HUDEP-2 (cell line): Measurements from ENCODE around the gene HSD11B2.
"Not testable (repeated sequence)": the region's sequence is repeated elsewhere in the genome, so short reads cannot be mapped to it uniquely, and the experiment has no call there.

Experiments used
- DNase-seq, 76 experiments: peaks; one replicate each; lab custom pipeline; 2025; ENCODE audit not compliant: unreplicated experiment in 76 of 76; lab: John Stamatoyannopoulos, UW

Gene HSD11B2

GRCh38 chr16:67413978-67414911 lies 16.7 kb upstream of the HSD11B2 start:
- no peak for DNase-seq

DNA sequence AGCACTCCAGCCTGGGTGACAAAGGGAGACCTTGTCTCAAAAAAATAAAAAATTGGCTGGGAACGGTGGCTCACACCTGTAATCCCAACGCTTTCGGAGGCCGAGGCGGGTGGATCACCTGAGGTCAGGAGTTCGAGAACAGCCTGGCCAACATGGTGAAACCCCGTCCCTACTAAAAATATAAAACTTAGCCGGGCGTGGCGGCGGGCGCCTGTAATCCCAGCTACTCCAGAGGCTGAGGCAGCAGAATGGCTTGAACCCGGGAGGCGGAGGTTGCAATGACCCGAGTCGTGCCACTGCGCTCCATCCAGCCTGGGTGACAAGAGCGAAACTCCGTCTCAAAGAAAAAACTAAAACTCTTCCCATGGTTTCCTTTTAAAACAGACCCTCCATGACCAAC lies 15.5 kb upstream of the HSD11B2 start:
- DNase-seq: not testable (repeated sequence)

GRCh38 chr16:67415872-67416793 lies 14.8 kb upstream of the HSD11B2 start, which contains the start of gene ZDHHC1:
ZDHHC1 (minus strand) TSS chr16:67416477; CDS start chr16:67407775, 8,702 bp downstream.
- peak in 2 of 76 experiments; percentile 10 to 21 for DNase-seq

DNA sequence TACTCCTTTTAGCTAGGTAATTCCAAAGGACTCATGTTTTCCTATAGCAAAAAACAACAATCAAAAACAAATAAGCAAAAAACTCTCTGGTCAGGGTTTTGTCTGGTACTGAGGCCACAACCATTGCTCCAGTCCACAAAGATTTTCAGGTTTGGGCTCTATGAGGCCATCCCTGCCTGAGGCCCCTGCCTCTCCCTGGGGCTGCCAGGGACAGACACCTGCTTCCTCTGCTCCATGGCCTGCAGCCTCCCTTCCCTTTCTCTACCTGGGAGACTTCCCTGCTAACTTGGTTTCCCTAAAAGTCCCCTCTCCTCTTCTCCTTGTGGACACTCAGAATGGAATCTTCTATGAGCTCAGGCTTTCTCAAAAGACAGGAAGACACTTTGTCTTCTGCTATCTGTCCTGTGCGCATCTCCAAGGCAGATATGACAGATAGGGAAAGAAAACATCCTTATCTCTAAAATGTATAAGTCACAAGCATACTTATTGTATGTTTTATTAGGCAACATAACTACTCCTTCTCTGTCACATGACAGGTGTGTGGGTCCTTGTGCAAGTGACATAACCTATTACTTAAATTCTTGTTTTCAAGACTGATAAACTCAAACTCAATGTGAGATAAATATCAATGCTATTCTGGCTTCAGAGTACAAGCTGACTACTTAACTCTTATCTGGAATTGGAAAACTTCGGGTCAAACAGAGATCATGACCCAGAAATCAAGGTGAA lies 13.4 kb upstream of the HSD11B2 start:
- DNase-seq: no peak

- no peak for DNase-seq
Measured at GRCh38 chr16:67419502-67419901, 11.4 kb upstream of the HSD11B2 start.

DNA sequence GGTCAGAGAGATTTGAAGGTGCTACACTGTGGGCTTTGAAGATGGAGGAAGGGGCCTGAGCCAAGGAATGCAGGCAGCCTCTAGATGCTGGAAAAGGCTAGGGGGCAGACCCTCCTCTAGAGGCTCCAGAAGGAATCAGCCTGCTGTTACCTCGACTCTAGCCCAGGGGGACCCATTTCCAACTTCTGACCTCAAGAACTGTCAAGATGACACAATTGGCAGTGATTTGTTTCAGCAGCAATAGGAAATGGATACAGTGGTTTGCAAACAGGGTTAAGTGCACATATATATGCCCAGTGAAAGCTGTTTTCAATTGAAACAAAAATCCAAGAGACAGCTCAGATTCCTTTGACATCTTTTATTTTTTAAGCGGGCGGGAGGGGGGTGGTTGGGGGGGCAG lies 11.0 kb upstream of the HSD11B2 start:
- no peak for DNase-seq

- DNase-seq: no peak
Measured at GRCh38 chr16:67421030-67421429, 9.9 kb upstream of the HSD11B2 start.

GRCh38 chr16:67423015-67423414 lies 7.9 kb upstream of the HSD11B2 start:
- no peak for DNase-seq

- peak in 10 of 76 experiments; percentile 12 to 37 (median 23) for DNase-seq
Measured at GRCh38 chr16:67423611-67424260, 7.2 kb upstream of the HSD11B2 start.

DNA sequence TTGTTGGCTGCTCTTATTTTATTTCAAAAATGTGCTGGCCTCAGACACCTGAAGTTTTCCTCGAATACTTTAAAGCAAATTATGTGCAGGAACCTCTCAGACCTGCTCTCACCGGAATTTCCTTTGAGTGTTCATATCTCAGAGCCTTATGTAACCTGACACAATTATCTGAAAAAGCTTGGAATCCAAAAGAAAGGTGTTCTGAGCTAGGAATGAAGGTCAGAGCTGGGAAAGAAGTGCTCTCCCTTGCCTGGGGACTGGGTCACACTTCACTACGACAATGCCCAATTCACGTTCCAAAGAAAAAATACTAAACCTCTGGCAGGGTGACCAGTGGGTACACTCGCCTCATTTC lies 6.7 kb upstream of the HSD11B2 start:
- no peak for DNase-seq

- no peak for DNase-seq
Measured at GRCh38 chr16:67425061-67425460, 5.9 kb upstream of the HSD11B2 start.

GRCh38 chr16:67425580-67425979 lies 5.3 kb upstream of the HSD11B2 start:
- DNase-seq: no peak

- no peak for DNase-seq
Measured at GRCh38 chr16:67426022-67426421, 4.9 kb upstream of the HSD11B2 start.

GRCh38 chr16:67426950-67427349 lies 4.0 kb upstream of the HSD11B2 start:
- DNase-seq: no peak

DNA sequence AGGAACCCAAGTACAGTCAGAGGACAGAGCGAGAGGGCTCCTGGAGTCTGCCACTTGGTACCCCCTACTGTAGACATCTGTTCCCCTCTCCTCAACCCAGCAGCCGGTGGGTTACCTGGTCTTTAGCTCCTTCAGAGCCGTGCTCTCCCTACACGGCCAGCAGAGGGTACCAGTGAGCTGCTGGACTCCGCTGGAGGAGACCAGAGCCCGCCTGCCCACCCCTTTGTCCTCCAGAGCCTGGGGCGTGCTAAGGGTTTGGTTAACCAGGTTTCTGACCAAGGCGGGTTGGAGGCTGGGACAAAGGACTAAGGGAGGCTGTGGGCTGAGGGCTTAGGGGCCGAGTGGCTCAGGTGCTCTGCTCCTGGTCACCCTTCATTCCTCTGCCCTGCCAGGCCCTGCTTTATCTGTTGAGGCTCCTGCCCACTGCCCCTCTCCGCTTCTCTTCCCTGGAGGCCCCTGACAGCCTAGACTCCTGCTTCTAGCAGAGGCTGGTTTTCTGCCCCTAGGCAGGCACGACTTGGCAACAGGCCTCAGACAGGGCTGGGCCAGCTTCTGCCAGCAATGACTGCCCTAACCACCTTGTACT lies 2.7 kb upstream of the HSD11B2 start:
- DNase-seq: peak in 57 of 76 experiments; percentile 9 to 71 (median 47)

DNA sequence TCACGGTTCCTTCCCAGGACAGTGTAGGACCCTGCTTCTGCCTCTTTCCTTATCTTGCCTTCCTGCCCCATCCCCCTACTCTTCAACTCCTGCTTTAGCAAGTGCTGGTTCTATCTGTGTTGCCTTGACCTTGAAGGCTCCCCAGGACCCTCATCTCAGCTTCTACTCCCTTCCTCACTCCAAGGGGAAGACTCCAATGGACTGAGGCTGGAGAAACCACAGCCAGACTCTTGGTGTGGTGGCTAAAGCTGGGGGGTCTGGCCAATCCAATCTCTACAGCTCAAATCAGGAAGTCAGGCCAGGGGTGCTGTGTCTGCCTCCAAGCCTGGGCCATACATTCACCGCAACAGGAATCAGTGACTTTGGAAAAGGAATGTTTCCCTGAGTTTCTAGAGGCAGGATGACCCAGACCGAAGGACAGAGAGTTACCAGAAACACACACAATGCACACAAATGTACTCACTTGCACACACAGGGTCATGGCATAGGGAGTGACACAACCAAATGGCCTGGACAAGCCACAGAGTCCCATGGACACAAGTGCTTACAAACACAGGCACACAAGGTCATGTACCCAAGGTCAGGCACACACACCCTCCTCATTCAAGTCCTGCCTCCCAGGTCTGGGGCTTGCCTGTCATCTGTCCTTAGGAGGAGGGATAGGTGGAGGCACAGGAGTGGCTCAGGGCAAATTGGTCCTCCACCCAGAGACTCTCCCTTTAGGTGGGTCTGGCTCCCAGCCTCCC lies 1.7 kb upstream of the HSD11B2 start:
- peak in 2 of 76 experiments; percentile 6 to 18 for DNase-seq

DNA sequence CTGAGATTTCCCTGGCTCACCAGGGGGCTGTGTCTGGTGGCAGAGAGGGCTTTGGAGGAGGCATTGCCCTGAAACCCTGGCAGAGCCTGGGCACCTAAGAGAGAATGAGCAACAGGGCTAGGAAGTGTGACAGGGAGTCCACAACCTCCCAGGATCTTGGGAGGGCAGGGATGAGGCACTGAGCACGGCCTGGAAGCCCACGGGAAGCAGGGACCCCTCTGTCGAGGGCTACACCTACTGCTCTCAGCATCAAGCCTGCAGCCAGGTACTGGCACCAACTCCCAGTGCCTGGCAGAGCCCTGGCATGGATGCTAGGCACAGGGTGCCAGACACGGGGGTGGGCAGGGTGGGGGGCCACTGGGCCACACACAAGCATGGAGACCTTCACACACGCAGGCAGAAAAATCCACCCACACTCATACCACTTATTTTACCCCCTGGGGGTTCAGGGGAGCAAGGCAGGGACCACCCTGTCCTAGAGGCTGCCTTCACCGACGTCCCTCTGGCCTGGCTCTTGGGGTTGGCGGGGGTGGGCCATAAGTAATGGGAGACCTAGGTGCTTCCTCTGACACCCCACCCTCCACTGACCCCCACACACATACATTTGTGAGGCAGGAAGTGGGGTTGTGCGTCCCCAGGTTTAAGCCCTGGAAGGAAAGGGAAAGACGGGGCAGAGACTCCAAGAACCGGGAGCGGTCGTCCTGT lies 970 bp upstream of the HSD11B2 start:
- no peak for DNase-seq

- peak in 14 of 76 experiments; percentile 8 to 53 (median 26) for DNase-seq
Measured at GRCh38 chr16:67430504-67430976, 381 bp upstream of the HSD11B2 start.
